DND-41 (cell line): Measurements from ENCODE around the gene ZNF638.

Experiments used
- CTCF ChIP-seq: IDR thresholded peaks from 2 replicates; pipeline ENCODE4 v1.5.1; 2012; ENCODE audit warnings: borderline replicate concordance, low read length, moderate library complexity, mild to moderate bottlenecking; ENCODE audit not compliant: poor library complexity, severe bottlenecking; ENCODE audit errors: extremely low read depth
- EZH2 ChIP-seq: IDR thresholded peaks from 3 replicates; pipeline ENCODE4 v1.6.1; 2012; ENCODE audit warnings: borderline replicate concordance, low read depth, mild to moderate bottlenecking, moderate library complexity, low read length, inconsistent platforms; ENCODE audit not compliant: severe bottlenecking

GRCh38 chr2:71419145-71419544, 87.6 kb downstream of the ZNF638 start:
- TF ChIP-seq EZH2 (no peak), CTCF (no peak)
